CD1c-positive myeloid dendritic cell (primary cell): ENCODE data around the gene IER5.
A peak's percentile ranks its signal among the peaks of the same experiment; 100 is the strongest.
"Not testable (repeated sequence)": the region's sequence is repeated elsewhere in the genome, so short reads cannot be mapped to it uniquely, and the experiment has no call there.

Source experiments
- DNase-seq: peaks from one replicate; pipeline ENCODE4 v3.0.0-alpha.2; 2016; ENCODE audit errors: extremely low spot score

IER5 gene

DNA sequence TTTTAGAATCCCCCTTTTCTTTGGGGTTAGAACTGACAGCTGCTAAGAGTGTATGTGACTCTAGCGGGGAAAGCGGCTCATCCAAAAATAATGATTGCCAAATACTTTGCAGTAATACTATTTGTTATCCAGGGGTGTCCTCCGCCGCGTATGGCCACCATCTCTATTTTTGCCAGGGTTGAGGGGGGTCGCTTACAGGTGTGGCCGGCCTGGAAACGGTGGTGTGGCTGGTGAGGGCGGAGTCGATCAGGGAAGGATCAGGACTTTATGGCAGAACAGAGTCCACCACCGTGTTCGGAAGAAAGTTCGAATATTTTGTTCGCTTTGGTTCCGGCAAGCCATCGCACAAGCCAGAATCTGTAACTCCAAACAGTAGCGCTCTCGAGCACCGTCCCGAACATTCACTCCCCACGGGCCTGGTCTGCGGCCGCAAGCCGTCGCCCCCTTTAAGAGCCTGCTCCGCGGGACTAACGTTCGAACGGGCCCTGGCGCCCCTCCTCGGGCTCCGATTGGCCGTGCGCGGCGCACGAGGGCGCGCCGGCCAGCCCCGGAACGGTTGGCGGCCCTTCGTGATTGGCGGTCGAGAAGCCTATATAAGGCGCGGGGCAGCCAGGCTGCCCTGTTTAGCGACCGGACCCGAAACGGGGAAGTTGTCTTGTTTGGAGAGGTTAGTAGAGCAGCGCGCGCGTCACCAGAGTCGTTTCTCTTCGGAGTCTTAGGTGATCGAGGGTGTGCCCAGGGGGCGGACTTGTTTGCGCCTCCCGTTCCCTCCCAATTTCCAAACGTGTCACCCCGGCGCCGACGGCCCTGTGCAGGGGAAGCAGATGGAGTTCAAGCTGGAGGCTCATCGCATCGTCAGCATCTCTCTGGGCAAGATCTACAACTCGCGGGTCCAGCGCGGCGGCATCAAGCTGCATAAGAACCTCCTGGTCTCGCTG lies at the start of gene IER5:
TSS of gene IER5 (plus strand) at position 622 of the 938 bp plus-strand sequence. CDS start at position 825, 203 bp downstream.
- DNase-seq = peak; percentile 99

DNA sequence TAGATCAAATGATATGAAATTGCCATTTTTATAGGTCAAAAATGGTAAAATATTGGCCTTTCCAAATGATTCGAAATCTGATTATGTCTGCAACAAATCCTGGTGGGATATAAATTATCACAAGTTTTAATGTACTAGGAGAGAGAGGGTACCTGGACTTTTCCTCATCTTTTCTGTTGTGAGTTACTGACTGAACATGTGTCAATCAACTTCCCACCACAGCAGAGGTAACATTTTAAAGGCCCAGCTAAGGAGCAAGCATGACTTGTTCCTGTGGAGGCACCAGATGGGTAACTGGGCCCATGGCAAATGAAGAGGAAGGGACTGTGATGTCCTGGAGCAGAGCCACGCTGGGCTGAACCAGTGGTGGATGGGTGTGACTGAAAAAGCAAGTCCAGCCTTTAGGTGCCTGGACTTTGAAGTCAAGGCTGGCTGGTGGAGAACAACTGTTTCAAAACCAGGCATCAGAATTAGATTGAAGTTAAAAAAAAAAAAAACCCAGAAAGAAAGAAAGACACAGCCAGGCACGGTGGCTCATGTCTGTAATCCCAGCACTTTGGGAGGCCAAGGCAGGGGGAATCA lies 48.1 kb upstream of the IER5 start:
- DNase-seq = no peak

DNA sequence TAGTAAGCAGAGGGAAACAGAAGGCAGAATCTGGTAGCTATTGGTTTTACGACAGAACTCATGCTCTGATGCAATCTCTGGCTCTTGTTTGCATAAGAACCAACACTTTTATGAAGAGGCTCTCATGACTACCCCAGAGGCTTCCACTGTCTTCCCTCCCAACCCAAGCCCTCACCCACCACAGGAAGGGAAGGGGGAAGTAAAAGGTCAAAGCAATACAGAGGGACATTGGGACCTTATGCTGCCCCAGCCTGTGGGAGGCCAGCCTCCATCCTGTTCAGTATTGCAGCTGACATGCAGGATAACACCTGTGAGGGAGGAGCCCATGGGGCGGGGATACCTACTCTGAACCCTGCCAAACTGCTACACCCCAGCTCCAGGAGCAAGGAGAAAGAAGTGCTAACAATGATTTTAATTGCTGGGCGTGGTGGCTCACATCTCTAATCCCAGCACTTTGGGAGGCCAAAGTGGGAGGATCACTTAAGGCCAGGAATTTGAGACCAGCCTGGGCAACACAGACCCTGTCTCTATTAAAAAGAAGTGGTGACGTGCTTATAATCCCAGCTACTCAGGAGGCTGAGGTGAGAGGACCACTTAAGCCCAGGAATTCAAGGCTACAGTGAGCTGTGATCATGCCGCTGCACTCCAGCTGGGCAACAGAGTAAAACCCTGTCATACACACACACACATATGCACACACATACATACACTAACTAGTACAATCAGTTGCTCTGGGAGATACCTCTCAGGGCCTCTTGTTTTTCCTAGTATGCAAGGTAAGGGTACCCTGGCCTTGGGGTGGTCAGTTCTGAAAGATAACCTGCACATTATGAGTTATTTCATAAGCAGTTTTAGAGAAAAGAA lies 45.2 kb upstream of the IER5 start:
- peak; percentile 86 for DNase-seq

DNA sequence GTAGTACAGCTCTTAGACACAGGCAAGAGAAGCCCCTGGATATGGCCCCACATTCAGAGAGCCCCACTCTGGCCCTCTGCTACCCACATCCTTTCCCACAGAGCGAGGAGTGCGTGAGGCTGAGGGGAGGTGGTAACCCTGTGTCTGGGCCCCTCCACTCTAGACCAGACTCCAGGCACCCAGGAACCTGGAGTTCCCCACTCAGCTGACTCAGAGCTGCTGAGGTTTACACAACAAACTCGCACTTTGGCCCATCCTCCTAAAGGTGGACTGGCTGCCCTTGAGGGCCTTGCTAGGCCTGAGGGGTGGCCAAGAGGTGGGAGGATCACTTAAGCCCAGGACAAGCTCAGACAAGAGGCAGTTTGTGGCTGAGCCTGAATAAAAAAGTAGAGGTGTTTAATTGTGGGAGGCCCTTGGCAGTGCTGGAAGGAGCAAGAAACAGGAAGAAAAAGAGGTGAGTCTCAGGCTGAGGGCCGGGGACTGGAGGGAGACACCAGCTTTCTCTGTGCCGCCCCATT lies 44.0 kb upstream of the IER5 start:
- DNase-seq = peak; percentile 57

DNA sequence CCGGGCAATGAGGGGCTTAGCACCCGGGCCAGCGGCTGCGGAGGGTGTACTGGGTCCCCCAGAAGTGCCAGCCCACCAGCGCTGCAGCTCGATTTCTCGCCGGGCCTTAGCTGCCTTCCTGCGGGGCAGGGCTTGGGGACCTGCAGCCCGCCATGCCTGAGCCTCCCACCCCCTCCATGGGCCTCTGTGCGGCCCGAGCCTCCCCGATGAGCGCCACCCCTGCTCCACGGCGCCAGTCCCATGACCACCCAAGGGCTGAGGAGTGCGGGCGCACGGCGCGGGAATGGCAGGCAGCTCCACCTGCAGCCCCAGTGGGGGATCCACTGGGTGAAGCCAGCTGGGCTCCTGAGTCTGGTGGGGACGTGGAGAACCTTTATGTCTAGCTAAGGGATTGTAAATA lies 42.6 kb upstream of the IER5 start:
- not testable (repeated sequence) for DNase-seq

DNA sequence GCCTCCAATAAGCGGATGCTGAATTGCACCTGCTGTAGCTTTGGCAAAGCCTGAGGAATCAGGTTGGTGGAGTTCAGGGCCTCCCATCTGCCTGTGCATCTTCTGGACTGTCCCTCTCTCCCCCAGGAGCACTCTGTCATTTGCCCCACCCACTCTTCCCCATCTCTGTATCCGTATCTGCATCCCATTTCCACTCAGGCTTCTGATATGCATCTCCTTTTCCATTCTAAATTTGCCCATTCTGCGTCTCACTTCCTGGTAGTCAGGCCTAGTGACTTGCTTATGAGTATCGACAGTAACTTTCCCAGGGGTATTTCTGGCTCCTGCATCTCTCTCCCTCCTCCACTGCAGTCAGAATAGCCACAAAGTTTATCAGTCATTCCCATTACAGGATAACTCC lies 39.1 kb upstream of the IER5 start:
- DNase-seq = no peak

DNA sequence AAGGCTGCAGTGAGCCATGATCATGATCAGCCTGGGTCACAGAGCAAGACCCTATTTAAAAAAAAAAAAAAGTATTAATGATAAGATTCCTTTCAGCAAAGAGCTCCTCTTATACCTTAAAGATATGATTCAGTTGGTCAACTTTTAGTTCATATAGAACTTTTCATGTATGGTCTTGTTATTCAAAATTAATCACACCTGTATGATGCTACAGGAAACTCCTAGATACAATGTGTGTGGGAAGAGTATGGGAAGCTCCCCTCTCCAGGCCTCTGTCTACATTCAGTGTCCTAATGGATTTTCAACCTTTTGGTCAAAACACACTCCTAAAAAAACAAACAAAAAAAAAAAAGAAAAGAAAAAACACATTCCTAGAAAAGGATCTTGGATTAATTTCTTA lies 37.6 kb upstream of the IER5 start:
- no peak for DNase-seq

DNA sequence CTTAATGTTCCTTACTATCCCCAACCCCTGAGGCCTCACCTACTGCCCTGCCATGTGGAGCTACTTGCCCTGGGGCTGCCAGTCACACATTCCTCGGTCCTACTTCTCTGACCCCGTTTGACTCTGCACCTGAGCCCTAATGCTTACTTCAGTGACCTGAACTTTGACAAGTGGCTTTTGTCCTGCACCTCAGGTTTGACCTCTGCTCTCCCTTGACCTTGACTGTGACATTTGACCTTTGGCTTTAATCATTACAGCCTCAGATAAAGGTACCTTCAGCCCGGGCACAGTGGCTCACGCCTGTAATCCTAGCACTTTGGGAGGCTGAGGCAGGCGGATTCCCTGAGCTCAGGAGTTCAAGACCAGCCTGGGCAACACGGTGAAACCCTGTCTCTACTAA lies 31.9 kb upstream of the IER5 start:
- DNase-seq = no peak

DNA sequence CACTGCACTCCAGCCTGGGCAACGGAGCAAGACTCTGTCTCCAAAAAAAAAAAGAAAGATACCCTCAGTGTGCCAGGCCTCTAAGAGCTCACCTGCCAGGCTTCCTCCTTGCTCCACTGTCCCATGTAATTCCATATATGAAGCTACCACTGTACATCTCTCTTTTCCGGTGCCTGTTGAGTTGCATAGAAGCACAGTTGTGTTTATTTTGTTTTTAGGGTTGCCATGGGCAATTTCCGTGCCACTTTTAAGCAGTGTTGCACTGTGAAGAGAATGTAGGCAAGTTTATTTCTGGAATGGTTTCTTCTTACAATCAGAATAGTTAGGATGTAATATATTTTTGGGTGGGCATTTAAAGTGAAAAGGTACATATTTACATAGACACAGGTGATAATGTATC lies 31.4 kb upstream of the IER5 start:
- no peak for DNase-seq

DNA sequence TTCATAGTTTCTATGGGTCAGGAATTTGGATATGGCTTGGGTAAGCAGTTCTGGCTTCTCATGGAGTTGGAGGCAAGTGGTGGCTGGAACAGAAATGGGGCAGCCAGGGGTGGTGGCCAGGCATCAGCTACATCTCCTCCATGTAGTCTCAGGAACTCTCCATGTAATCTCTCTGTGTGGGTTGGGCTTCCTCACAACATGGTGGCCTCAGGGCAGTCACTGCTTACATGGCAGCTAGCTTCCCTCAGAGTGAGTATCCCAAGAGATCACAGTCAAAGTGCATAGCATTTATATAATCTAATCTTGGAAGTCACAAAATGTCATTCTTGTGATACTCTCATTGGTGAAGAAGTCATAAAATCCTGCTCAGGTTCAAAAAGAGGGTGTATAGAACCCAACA lies 29.1 kb upstream of the IER5 start:
- DNase-seq = no peak

DNA sequence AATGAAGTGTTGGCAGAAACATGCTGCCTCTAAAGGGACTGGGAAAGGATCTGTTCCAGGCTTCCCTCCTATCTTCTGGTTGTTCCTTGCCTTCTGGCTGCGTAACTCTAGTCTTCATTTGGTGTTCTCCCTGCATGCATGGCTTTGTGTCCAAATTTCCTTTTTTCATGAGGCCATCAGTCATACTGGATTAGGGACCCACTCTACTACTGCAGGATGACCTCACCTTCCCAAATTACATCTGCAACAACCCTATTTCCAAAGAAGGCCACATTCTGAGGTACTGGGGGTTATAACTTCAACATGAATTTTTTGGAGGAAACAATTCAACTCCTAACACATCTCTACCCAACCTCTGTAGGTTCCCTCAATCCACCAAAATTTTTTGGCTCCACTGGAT lies 28.4 kb upstream of the IER5 start:
- DNase-seq = no peak

DNA sequence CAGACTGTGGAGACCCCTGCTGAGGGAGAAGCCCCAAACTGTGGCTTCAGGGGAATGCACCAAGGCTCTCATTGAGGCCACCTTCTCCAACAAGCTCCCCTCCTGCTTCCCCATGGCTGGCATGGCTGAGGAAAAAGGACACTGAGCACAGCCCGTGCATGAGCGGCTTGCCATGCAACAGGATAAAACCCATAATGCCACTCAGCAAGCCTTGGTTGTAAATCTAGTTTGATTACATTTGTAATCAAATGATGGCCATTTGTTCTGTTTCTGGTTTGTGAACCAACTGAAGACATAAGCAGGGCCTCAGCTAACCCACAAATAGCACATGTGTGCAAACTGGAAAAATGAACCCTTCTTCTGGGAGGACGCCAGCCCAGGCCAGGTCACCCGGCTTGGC lies 27.6 kb upstream of the IER5 start:
- DNase-seq = not testable (repeated sequence)

DNA sequence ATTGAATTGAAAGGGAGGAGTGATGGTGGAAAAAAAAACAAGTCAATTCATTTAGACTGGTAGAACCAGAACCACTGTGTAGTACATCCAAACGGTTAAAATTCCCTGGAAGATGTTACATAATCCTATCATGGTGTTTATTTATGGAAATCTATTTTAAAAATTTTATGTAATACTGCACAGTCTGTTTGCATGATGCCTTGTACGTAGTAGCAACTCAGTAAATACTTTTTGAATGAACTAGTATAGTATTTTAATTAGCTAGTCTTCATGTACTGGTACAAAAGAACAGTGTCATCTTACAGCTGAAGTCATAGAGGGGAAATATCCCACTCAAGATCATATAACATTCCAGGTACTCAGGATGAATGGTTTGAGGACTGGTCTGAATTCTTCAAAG lies 27.0 kb upstream of the IER5 start:
- no peak for DNase-seq

DNA sequence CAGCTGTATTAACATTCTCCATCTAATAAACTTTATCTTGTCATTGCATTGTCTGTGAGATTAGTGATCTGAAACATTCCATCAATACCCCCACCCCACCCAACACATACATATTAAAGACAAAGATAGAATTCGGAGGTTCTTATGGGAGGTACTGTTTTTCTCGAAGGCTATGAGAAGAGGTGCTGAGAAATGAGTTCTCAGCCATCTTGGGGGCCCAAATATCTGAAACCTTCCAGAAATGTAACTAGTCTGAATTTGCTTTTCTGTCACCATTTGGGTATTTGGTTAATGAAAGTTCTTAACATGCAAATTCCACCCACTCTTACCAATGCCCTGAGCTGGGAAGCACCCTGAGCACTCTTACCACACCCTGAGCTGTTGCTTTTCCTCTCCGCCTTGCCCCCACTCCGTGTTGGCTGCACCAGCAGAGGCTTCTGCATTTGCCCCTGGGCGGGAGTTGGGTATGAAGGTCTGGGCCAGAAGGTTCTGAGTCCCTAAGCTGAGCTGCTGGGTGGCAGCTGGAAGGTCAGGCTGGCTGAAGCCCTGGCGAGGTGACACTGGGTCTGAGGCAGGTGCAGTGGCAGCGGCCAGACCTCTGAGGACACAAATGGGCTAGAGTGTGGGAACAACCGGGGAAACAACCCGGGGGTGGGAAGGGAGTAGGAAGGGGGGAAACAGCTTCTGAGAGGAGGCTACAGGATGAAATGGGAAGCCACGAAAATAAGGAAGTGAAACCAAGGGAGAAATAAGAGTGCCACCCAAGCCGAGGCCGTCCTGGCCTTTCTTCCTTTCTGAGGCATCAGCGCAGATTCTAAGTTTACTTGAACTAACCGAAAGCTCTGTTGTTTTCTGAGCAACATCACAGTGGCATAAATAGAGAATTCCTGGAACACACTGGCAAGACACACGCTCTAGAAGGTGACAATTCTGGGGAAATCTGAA lies 26.3 kb upstream of the IER5 start:
- DNase-seq = peak; percentile 85

DNA sequence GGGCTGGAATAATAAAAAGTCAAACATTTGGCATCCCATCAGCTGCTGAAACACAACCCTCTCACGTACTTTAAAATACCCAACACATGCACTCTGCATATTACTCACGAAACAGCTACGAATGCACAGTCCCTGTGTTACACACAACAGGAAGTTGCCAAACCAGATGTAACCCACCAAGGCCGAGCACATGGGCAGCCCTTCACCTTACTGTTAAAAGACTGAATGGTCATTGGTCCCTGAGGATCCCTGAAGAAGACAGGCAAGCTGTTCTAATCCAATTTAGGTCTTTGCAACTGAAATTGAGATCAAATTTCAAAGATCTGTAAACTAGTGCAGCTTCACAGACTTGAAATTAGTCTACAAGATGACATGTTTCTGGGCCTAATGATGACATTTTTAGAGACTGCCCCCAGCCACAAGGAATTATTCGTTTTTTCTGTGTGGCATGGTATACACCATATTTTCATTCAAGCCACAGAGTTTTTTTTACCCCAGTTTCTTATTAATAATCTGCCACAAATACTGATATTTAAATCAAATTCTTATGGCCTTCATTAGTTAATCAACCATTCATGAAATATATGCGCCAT lies 25.6 kb upstream of the IER5 start:
- DNase-seq = peak; percentile 78

DNA sequence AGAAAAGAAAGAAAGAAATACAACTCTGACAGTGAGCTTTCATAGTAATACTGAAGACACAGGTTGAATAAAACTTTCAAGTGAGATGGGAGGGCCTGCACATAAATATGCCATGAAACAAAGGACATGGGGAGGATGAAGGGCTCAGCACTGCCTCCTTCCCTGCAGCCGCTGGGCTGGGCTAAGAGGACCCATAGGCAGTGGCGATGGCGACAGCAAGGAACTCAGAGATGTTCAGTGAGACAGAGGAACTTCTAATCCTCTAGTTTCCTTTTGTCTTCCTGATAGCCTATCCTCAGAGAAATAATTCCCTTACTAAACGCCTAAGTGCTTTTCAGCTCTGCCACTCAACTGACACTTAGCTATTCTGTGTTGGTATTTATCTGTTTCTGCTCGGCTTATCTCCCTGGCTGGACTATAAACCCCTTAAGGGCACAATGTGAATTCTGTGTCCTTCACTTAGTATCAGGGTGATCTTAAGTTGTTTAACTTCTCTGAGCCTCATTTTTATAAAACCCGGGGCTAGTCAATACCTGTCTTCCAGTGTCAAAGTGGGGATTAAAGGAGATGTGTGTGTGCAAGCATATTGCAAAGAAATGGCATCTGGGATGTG lies 24.4 kb upstream of the IER5 start:
- DNase-seq = peak; percentile 22

DNA sequence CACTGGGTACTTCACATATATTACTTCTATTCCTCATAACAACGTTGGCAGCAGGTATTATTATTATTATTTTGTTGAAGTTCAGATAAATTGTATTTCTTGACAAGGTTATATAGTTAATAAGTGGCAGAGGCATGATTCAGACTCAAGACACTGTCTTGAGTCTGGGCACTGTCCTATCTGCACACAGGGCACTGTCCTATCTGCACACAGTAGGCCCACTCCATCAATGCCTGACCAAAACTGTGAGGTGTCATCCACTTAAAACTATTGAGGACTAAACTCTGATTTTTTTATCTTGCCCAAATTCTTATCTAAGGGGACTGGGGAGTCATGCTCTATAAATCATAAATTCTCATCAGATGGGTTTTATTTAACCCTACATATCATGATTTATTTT lies 23.8 kb upstream of the IER5 start:
- no peak for DNase-seq

DNA sequence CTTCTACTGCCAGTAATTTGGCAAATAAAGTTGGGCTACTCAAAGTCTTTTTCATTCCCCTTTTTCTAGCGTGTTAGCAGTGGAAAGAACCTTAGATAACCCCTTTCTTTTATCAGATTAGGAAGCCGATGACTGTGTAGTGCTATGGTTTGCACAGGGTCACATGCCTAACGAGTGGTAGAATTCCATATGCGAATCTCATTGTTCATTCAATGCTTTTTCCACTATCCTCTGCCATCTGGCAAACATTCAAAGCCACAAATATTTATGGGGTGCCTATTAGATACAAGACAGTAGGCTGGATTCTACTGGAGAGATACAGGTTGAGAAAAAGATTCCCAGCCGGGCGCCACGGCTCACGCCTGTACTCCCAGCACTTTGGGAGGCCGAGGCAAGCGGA lies 14.9 kb upstream of the IER5 start:
- no peak for DNase-seq

DNA sequence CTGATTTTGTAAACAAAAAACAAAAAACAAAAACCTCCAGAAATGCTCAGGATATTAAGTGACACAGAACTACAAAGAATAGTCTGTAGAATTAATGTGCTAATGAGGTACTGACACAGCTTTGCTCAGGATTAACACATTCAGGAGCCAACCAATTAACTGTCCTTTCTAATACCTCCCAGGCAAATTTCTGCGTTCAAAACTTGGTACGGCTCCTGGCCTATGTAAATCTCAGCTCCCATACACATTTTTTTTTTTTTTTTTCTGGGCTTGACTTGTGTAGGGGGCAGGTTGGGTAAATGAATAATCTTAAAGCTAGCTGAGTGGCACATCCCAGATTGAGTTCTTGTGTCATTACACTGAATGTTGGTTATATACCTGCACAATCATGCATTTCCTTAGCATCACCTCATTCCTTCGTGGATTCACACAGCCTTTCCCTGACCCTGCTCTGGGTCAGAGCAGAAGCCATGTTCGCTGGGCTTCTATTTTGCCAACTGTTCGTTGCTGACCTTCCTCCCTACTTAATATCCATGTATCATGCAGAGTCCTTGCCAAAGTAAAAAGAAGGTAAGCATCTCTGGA lies 12.6 kb upstream of the IER5 start:
- DNase-seq = no peak

DNA sequence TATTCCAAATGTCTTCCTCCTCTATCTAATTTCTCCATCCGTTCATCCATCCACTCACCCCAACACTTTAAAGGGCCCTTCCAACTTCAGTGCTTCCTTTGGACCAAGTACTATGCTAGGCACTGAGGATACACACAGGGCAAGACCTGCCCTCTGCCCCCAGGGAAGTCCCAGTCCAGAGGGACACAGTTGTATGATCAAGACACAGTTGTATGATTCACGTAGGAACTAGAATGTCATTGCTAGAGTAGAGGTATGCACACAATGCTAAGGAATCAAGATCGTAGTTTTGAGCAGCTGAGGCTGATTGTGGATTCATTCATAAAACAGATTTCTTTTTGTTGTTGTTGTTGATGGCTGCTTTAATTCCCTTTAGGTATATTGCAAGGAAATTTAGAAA lies 11.6 kb upstream of the IER5 start:
- DNase-seq = no peak
